Body of pancreas (tissue), 4 donors: ENCODE results near the gene GPR132.

Source experiments
- POLR2A ChIP-seq, 3 donors: fragments of 450-650 bp; IDR thresholded peaks; one replicate each; pipeline ENCODE4 v1.6.1; 2016; ENCODE audit warnings: antibody characterized with exemption in 3 of 3, mild to moderate bottlenecking in 2 of 3
- TF ChIP-seq, protein P1 (sequence below), 7 experiments: fragments of 450-650 bp in 4 of 7; fragments of 200-600 bp in 3 of 7; sonication (generic) in 3 of 7; IDR thresholded peaks; one replicate each; pipeline ENCODE4 v1.5.1; 2016 to 2019; ENCODE audit warnings: antibody characterized with exemption in 7 of 7

DNA sequence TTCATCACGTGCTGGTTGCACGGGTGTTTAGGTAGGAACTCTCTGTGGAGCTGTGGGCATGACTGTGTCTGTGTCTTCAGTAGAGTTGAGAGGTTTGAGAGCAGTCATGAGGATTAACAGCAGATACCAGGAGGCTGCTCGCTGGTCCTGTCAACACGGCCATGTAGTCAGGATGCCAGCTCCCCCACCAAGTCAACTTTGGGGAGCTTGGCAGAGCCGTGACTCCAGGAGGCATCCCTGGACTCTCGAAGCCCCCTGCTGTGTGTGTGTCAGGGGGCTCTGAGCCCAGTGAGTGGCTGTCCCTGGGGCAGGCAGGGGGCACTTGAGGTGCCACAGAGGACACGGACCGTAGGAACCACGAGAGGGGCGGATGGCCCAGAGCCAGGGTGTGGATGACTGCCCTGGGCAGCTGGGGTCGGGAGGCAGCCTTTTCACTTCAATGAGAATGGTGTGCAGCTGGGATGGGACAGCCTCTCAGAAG is 7.2 kb upstream of the GPR132 start:
- TF ChIP-seq, protein P1, sequence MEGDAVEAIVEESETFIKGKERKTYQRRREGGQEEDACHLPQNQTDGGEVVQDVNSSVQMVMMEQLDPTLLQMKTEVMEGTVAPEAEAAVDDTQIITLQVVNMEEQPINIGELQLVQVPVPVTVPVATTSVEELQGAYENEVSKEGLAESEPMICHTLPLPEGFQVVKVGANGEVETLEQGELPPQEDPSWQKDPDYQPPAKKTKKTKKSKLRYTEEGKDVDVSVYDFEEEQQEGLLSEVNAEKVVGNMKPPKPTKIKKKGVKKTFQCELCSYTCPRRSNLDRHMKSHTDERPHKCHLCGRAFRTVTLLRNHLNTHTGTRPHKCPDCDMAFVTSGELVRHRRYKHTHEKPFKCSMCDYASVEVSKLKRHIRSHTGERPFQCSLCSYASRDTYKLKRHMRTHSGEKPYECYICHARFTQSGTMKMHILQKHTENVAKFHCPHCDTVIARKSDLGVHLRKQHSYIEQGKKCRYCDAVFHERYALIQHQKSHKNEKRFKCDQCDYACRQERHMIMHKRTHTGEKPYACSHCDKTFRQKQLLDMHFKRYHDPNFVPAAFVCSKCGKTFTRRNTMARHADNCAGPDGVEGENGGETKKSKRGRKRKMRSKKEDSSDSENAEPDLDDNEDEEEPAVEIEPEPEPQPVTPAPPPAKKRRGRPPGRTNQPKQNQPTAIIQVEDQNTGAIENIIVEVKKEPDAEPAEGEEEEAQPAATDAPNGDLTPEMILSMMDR (IDR thresholded peaks at IDR 0.05): no peak
- no peak for TF ChIP-seq POLR2A (IDR thresholded peaks at IDR 0.05)
